Stimulated activated CD8-positive, alpha-beta memory T cell treated with anti-CD3 and anti-CD28 coated beads, Interleukin-7, amount 100 ng/mL, for 48 hours (primary cell): ENCODE data around the gene ABCD1.

Experiments
- DNase-seq, 2 donors: peaks; one replicate each; pipeline ENCODE4 v3.0.0-alpha.2; 2020; ENCODE audit warnings: low read depth in 1 of 2; ENCODE audit errors: extremely low read depth in 1 of 2

Gene ABCD1

GRCh38 chrX:153782313-153782712, 57.7 kb downstream of the ABCD1 start:
- no peak for DNase-seq

GRCh38 chrX:153782871-153783270, 58.2 kb downstream of the ABCD1 start:
- no peak for DNase-seq

- no peak for DNase-seq
Observed at GRCh38 chrX:153783378-153784013, 58.8 kb downstream of the ABCD1 start.

GRCh38 chrX:153784325-153784967, 59.8 kb downstream of the ABCD1 start:
- no peak for DNase-seq

- DNase-seq = no peak
Observed at GRCh38 chrX:153786669-153787068, 62.0 kb downstream of the ABCD1 start.

- DNase-seq = no peak
Observed at GRCh38 chrX:153789654-153790053, 65.0 kb downstream of the ABCD1 start.

- no peak for DNase-seq
Observed at GRCh38 chrX:153791104-153791852, 66.6 kb downstream of the ABCD1 start.

GRCh38 chrX:153792368-153792767, 67.7 kb downstream of the ABCD1 start:
- no peak for DNase-seq

- DNase-seq = no peak
Observed at GRCh38 chrX:153793291-153793690, 68.6 kb downstream of the ABCD1 start.
